Activated CD4-positive, alpha-beta T cell treated with anti-CD3 and anti-CD28 coated beads, Interleukin-2, amount 10 ng/mL, durations not matched to agents 7 days and 5 days (primary cell): Measurements from ENCODE around the gene GRIK2. TPM values are rescaled to one million over a fixed set of nuclear protein-coding genes. Genes with fewer than 3 reads are reported as not detected.

Experiments used
- CTCF ChIA-PET: fragments of 350-600 bp; sonication (Branson Sonifier 250); formaldehyde crosslinking; loops from one replicate; lab custom pipeline; 2021; ENCODE audit warnings: antibody characterized with exemption; lab: Charles Lee
- POLR2A ChIA-PET: fragments of 350-600 bp; sonication (Branson Sonifier 250); formaldehyde crosslinking; loops from one replicate; lab custom pipeline; 2021; ENCODE audit warnings: antibody characterized with exemption; lab: Charles Lee
- DNase-seq: peaks from one replicate; pipeline ENCODE4 v3.0.0-alpha.2; 2020
- H3K27ac Mint-ChIP-seq: one replicate; pipeline ENCODE4 v1.8.0; 2021; ENCODE audit warnings: mild to moderate bottlenecking, moderate library complexity, mixed read lengths
- H3K27me3 Mint-ChIP-seq: one replicate; pipeline ENCODE4 v1.8.0; 2021; ENCODE audit warnings: mixed read lengths
- H3K36me3 Mint-ChIP-seq: one replicate; pipeline ENCODE4 v1.8.0; 2021; ENCODE audit warnings: low read depth, mixed read lengths
- H3K4me1 Mint-ChIP-seq: one replicate; pipeline ENCODE4 v1.8.0; 2021; ENCODE audit warnings: mixed read lengths
- H3K4me3 Mint-ChIP-seq: one replicate; pipeline ENCODE4 v1.8.0; 2021; ENCODE audit warnings: mild to moderate bottlenecking, moderate library complexity, mixed read lengths
- H3K9me3 Mint-ChIP-seq: one replicate; pipeline ENCODE4 v1.8.0; 2021; ENCODE audit warnings: mixed read lengths
- total RNA-seq, 2 experiments: library from RNA; stranded (reverse); gene quantifications; one replicate each; pipeline ENCODE4 v1.2.3, GENCODE V29; 2021

Gene GRIK2
- total RNA-seq, 2 experiments from 2014 or later = not detected

DNA sequence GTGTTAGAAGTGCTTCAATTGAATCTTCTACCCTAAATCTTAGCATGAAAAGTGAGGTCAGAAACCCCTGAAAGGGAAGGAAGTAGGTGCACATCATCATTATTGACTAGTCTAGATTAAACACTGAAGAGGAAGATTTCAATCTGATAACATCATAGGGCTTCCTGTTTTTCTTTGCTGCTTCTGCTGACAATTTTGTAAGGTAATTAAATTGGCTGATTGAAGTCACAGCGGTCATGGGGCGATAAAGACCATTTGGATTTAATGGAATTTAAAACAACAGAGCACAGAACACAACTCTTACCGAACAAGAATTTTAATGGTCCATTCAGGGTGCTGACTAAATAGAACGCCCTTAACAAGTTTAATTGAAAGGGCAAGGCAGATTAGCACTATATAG, 11.3 kb downstream of the GRIK2 start:
- H3K4me1 Mint-ChIP-seq = peaks cover 4% of the 10 kb centered on the region
- POLR2A ChIA-PET = no interaction called here
- CTCF ChIA-PET = no interaction called here
- peaks cover 3% of the 10 kb centered on the region for H3K36me3 Mint-ChIP-seq
- H3K9me3 Mint-ChIP-seq = no peaks in the 10 kb centered on the region
- H3K4me3 Mint-ChIP-seq = no peak overlapping the region
- DNase-seq = no peak
- peaks cover 35% of the 10 kb centered on the region for H3K27me3 Mint-ChIP-seq
- H3K27ac Mint-ChIP-seq = no peak overlapping the region

DNA sequence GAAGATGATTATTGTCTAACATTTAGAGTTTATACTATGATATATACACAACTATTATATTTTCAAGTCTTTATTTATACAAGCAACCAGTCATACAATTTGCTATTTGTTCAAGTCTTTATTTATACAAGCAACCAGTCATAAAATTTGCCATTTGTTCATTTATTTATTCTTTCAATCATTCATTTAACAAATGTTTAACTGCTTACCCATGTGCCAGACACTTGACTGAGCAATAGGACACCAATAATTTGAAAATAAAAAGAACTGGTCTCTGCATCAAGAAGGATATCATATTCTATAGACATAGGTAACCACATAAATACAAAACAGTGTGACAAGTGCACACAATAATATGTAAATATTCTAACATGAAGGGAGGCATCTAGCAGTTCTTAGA, 20.3 kb downstream of the GRIK2 start:
- Mint-ChIP-seq H3K27ac (no peak overlapping the region), H3K9me3 (peaks cover 3% of the 10 kb centered on the region), H3K27me3 (no peaks in the 10 kb centered on the region), H3K4me3 (no peak overlapping the region), H3K4me1 (no peaks in the 10 kb centered on the region), H3K36me3 (no peaks in the 10 kb centered on the region)
- DNase-seq = no peak
- POLR2A ChIA-PET = no interaction called here
- CTCF ChIA-PET = no interaction called here

DNA sequence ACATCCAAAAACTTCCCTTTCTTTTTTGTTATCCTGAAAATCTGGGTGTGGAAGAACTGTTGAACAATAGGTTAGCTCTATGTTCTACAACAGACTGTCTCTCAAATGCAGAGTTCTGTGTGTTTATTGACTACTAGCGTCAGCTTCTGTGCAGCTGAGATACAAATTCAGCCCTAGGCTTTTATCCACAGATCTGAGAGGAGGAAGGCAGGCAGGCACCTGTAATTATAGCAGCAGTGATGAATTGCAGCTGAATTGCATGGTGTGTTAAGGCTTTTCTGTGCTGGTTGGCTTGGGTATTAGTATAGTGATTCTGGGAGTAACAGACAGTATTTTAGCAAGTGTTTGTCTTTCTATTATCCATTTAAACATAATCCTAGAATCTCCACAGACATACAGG, 24.4 kb downstream of the GRIK2 start:
- POLR2A ChIA-PET = no interaction called here
- Mint-ChIP-seq H3K27ac (no peak overlapping the region), H3K27me3 (no peaks in the 10 kb centered on the region), H3K9me3 (peaks cover 3% of the 10 kb centered on the region), H3K36me3 (no peaks in the 10 kb centered on the region), H3K4me3 (no peak overlapping the region), H3K4me1 (no peaks in the 10 kb centered on the region)
- no peak for DNase-seq
- CTCF ChIA-PET = no interaction called here

DNA sequence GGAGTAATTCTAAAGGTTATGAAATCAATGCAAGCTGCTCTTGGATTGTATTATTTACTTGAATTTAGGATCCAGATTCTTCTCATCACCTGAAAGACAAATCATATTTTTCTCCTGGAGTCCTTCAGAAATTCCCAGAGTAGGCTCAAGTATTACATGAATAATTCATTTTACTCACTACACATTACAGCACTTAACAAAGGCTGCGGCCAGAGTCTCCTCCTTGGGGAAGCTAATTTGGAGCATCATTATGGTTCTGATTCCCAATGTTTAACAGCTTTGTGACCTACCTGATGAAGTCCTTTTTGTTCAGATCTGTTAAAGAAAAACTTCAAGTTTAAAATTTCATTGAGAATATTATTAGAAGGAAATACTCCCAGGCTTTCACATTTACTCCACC, 28.7 kb downstream of the GRIK2 start:
- CTCF ChIA-PET = no interaction called here
- no peak overlapping the region for H3K27ac Mint-ChIP-seq
- no peak overlapping the region for H3K4me3 Mint-ChIP-seq
- H3K9me3 Mint-ChIP-seq = no peaks in the 10 kb centered on the region
- POLR2A ChIA-PET = no interaction called here
- no peak for DNase-seq
- no peaks in the 10 kb centered on the region for H3K27me3 Mint-ChIP-seq
- H3K36me3 Mint-ChIP-seq = no peaks in the 10 kb centered on the region
- no peaks in the 10 kb centered on the region for H3K4me1 Mint-ChIP-seq

DNA sequence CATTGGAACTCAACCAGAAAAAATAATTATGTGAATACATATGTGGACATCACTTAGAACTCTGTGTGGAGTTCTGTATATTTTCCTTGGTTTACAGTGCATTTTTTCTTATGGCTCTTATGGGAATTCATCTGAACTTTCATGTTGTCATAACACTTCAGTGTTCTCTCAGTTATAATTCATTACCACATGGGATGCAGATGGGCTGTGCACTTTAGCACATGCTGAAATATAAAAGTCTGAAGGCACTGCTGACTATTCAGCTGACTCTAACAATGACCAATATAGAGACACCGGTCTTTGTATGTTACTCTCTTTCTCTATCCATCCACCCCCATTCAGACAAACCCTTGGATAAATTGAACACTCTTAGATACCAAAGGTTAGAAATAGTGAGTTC, 29.3 kb downstream of the GRIK2 start:
- H3K4me3 Mint-ChIP-seq = no peak overlapping the region

DNA sequence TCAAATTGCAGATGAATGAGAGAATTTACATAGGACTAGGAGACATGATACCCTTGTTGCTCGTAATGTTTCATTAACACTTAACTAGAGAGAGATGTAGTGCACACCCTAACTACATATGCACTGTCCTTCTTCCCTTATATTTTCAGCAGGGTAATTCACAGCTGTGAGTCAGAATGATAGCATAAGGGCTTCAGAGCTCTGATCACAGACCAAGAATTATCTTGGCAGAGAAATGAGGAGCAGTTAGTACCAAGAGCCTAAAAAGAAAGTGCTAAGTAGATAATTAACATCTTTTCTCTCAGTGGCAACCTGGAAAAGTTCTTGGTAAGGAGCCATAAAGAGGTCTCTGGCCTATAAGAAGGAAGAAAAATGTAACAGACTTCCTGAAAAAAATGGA, 35.8 kb downstream of the GRIK2 start:
- CTCF ChIA-PET = no interaction called here
- POLR2A ChIA-PET = no interaction called here
- H3K27ac Mint-ChIP-seq = no peak overlapping the region

More for the DNA sequence above, 29.3 kb downstream of the GRIK2 start:
- ChIA-PET CTCF (no interaction called here), POLR2A (no interaction called here)
- H3K27me3 Mint-ChIP-seq = no peaks in the 10 kb centered on the region
- DNase-seq = no peak
- no peaks in the 10 kb centered on the region for H3K4me1 Mint-ChIP-seq
- no peaks in the 10 kb centered on the region for H3K36me3 Mint-ChIP-seq
- no peaks in the 10 kb centered on the region for H3K9me3 Mint-ChIP-seq
- no peak overlapping the region for H3K27ac Mint-ChIP-seq

DNA sequence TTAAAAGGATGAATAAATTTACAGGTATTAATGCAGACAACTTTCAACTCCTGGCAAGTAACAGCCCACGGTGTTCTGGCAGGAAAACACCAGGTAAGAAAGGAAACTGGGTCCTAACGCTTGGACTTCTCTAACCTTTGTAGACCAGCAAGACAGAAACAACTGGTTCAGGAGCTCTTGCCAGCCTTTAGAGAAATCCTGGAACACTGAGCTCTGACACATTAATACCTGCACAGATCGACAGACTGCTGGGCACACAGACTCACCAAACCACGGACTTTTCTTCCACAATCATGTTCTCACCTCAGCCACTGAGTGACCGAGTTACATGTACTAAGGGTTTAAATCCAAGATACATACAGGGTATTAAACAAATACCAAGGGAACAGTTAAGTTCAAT, 36.3 kb downstream of the GRIK2 start:
- Mint-ChIP-seq H3K4me3 (no peak overlapping the region), H3K4me1 (no peaks in the 10 kb centered on the region), H3K36me3 (no peaks in the 10 kb centered on the region), H3K27me3 (no peaks in the 10 kb centered on the region), H3K27ac (no peak overlapping the region), H3K9me3 (no peaks in the 10 kb centered on the region)
- ChIA-PET CTCF (no interaction called here), POLR2A (no interaction called here)
- no peak for DNase-seq

More for the DNA sequence above, 35.8 kb downstream of the GRIK2 start:
- no peaks in the 10 kb centered on the region for H3K4me1 Mint-ChIP-seq
- no peaks in the 10 kb centered on the region for H3K27me3 Mint-ChIP-seq
- no peak for DNase-seq
- no peak overlapping the region for H3K4me3 Mint-ChIP-seq
- H3K9me3 Mint-ChIP-seq = no peaks in the 10 kb centered on the region
- no peaks in the 10 kb centered on the region for H3K36me3 Mint-ChIP-seq

DNA sequence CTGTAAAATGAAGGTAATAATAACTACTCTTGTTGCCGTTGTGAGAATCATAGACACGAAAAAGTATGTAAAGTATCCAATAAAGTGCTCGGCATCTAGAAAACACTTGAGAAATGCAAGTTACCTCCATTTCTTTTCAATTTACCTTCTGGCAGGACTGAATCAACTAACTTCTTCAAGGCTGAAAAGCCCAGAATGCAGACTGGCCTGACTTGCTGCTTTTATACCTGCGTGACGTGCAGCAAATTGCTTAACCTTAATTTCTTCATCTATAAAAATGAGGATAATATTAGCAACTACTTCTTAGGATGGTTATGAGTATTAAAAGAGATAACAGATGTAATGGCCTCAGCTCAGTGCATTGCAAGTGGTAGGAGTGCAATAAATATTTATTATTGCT, 39.6 kb downstream of the GRIK2 start:
- H3K4me1 Mint-ChIP-seq = no peaks in the 10 kb centered on the region
- H3K36me3 Mint-ChIP-seq = no peaks in the 10 kb centered on the region
- POLR2A ChIA-PET = no interaction called here
- CTCF ChIA-PET = no interaction called here
- H3K4me3 Mint-ChIP-seq = no peak overlapping the region
- H3K27me3 Mint-ChIP-seq = no peaks in the 10 kb centered on the region
- H3K27ac Mint-ChIP-seq = no peak overlapping the region
- H3K9me3 Mint-ChIP-seq = no peaks in the 10 kb centered on the region
- no peak for DNase-seq

DNA sequence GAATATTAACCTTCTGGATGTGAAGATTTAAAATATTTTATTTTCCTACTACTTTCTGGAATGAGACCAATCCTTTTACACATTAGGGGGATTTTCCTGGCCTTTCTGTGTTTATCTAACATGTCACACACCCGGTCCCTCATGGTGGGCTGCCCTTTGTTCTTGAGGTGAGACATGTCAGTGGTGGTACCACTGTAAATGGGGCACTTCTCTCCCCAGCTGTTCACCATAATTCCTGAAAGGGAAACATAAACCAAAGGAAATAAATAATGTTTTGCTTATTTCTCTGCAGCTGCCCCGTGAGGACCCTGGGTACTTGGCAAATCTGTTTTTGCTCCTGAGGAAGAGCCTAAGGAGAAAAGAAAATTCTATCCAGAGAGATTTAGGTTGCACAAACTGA, 41.1 kb downstream of the GRIK2 start:
- Mint-ChIP-seq H3K27ac (no peak overlapping the region), H3K36me3 (no peaks in the 10 kb centered on the region), H3K27me3 (no peaks in the 10 kb centered on the region), H3K9me3 (no peaks in the 10 kb centered on the region), H3K4me1 (no peaks in the 10 kb centered on the region), H3K4me3 (no peak overlapping the region)
- CTCF ChIA-PET = no interaction called here
- POLR2A ChIA-PET = no interaction called here
- DNase-seq = no peak

DNA sequence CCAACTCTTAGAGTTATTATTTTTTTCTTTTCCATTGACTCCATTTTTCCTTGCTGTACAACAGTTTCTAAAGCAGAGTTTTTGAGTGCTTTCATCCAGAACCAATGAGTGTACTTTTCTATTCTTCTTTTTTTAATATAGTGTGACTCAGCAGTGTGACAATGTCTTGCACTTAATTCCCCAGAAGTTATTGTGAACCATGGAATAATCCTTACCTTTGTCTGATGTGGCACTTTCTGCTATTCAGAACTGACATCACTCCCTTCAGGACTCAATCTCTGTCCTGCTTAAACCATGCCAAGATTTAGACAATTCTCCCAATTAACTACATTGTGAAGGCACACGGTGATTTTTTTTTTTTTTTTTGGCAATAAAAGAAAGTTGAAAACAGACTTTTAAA, 41.5 kb downstream of the GRIK2 start:
- no peak for DNase-seq
- no peaks in the 10 kb centered on the region for H3K27me3 Mint-ChIP-seq
- H3K36me3 Mint-ChIP-seq = no peaks in the 10 kb centered on the region
- no peak overlapping the region for H3K4me3 Mint-ChIP-seq
- ChIA-PET POLR2A (no interaction called here), CTCF (no interaction called here)
- no peak overlapping the region for H3K27ac Mint-ChIP-seq
- H3K9me3 Mint-ChIP-seq = no peaks in the 10 kb centered on the region
- H3K4me1 Mint-ChIP-seq = no peaks in the 10 kb centered on the region

DNA sequence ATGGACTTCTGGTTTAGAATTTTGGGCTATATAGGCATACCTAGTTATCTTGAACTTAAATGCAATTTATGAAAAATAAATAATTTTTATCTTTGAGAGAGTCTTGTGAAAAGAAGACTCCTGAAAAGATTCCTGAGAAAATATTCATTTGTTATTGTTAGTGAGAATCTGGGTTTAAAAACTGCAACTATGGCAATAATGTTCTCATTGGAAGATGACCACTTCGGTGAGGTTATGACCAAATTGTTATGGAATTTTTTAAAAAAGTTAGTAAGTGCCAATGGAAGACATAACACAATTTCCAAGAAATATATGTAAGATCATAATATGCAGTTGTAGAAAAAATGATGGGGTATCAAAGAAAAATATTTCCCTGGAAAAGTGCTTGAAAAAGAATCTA, 46.3 kb downstream of the GRIK2 start:
- H3K27ac Mint-ChIP-seq = no peak overlapping the region
- CTCF ChIA-PET = no interaction called here
- H3K4me3 Mint-ChIP-seq = no peak overlapping the region
- no peaks in the 10 kb centered on the region for H3K27me3 Mint-ChIP-seq
- H3K4me1 Mint-ChIP-seq = no peaks in the 10 kb centered on the region
- no peak for DNase-seq
- no peaks in the 10 kb centered on the region for H3K36me3 Mint-ChIP-seq
- H3K9me3 Mint-ChIP-seq = no peaks in the 10 kb centered on the region
- POLR2A ChIA-PET = no interaction called here

DNA sequence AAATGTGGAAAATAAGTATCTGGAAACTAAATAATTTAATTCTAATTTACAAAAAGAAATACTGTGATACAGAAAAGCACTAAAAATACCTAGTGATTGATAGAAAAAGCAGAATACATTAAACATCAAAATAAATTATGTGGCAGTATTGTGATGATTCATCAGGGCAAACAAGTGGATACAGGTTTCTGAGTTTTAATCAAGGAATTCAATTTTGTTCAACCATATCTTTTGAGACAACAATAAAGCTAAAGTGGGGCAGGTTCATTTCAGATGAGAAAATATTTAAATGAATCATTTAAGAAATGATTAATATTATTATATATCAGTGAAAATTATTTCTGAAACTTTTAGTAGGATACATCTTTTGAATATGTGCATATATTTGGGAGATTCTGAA, 49.8 kb downstream of the GRIK2 start:
- no peaks in the 10 kb centered on the region for H3K36me3 Mint-ChIP-seq

DNA sequence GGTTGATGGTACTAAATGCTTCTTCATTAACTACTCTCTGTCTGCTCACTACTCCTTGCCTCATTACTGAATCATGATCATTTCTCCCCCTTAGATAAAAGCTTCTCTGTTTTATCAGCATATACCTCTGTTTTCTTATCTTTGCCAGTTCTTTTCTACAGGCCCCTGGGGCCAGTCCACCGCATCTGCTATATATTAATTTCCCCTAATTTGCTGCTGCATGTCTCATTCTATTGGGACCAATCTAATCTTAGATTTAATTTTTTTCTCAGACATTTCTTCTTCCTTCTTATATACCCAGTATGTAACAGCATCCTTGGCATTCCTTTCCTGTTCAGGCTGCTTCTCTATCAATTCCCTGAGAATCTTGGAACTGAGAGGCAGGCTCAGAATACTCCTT, 51.2 kb downstream of the GRIK2 start:
- DNase-seq = no peak
- CTCF ChIA-PET = interaction anchor here (1.5 kb wide), 1 partner anchor 18 kb away, joined by 3 read pairs; no protein-coding TSS in a partner anchor
- Mint-ChIP-seq H3K27me3 (no peaks in the 10 kb centered on the region), H3K4me3 (no peak overlapping the region), H3K4me1 (no peaks in the 10 kb centered on the region), H3K27ac (no peak overlapping the region), H3K36me3 (no peaks in the 10 kb centered on the region), H3K9me3 (no peaks in the 10 kb centered on the region)
- POLR2A ChIA-PET = no interaction called here

More for the DNA sequence above, 49.8 kb downstream of the GRIK2 start:
- ChIA-PET CTCF (no interaction called here), POLR2A (no interaction called here)
- H3K4me3 Mint-ChIP-seq = no peak overlapping the region
- no peaks in the 10 kb centered on the region for H3K4me1 Mint-ChIP-seq
- H3K9me3 Mint-ChIP-seq = no peaks in the 10 kb centered on the region
- H3K27me3 Mint-ChIP-seq = no peaks in the 10 kb centered on the region
- no peak overlapping the region for H3K27ac Mint-ChIP-seq
- DNase-seq = no peak

DNA sequence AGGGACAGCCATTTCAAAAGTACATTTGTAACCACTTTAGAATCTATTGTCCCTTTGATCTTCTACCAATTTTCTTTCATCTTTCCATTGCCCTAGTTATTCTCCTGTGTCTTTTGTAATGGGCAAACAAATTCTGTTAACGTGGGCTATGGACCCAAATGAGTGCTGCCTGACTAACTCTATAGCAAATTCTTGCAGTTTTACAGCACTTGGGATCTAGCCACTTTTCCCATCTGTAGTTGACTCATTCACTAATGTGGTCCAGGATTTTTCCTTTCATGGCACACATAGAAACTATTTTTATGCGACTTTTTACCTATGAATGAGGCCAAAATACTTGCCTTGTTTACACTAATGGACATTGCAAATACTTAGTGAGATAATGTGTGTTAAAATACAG, 52.0 kb downstream of the GRIK2 start:
- Mint-ChIP-seq H3K27ac (no peak overlapping the region), H3K27me3 (no peaks in the 10 kb centered on the region), H3K4me3 (no peak overlapping the region), H3K9me3 (no peaks in the 10 kb centered on the region), H3K36me3 (no peaks in the 10 kb centered on the region), H3K4me1 (no peaks in the 10 kb centered on the region)
- ChIA-PET CTCF (interaction anchor here (1.5 kb wide), 1 partner anchor 19 kb away, joined by 3 read pairs; no protein-coding TSS in a partner anchor), POLR2A (no interaction called here)
- no peak for DNase-seq
